PC-3 (cell line): ENCODE measurements around the gene SFT2D1.

ENCODE experiments used
- EZH2 ChIP-seq: fragments of 300-600 bp; sonication (generic); IDR thresholded peaks from one replicate; pipeline ENCODE4 v1.6.1; 2017; ENCODE audit warnings: antibody characterized with exemption, mild to moderate bottlenecking, low read length; ENCODE audit not compliant: unreplicated experiment
- TF ChIP-seq, protein P1 (sequence below): fragments of 300-600 bp; sonication (generic); conservative IDR thresholded peaks from 2 replicates; pipeline ENCODE4 v1.5.1; 2017; ENCODE audit warnings: antibody characterized with exemption, low read depth, mild to moderate bottlenecking, low read length

DNA sequence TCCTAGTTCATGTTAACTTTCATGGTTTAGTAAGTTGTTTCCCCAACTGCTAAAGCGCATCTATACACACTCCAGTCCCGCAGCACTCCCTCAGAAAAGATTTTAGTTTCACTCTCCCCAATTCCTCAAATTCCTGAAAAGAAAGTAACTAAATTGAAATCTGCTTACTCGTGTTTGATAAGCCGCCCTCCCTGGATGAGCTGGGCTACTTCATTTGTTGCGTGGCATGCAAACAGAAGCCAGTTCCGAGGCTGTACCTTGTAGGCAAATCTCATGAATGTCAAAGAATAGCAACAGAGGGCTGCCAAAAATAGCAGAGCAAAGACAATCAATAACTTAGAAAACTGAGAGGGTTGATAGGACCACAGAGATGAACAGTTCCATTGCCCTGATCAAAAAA, 23.5 kb upstream of the SFT2D1 start:
- no peak for TF ChIP-seq EZH2
- TF ChIP-seq, protein P1, sequence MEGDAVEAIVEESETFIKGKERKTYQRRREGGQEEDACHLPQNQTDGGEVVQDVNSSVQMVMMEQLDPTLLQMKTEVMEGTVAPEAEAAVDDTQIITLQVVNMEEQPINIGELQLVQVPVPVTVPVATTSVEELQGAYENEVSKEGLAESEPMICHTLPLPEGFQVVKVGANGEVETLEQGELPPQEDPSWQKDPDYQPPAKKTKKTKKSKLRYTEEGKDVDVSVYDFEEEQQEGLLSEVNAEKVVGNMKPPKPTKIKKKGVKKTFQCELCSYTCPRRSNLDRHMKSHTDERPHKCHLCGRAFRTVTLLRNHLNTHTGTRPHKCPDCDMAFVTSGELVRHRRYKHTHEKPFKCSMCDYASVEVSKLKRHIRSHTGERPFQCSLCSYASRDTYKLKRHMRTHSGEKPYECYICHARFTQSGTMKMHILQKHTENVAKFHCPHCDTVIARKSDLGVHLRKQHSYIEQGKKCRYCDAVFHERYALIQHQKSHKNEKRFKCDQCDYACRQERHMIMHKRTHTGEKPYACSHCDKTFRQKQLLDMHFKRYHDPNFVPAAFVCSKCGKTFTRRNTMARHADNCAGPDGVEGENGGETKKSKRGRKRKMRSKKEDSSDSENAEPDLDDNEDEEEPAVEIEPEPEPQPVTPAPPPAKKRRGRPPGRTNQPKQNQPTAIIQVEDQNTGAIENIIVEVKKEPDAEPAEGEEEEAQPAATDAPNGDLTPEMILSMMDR: no peak
